Inflammatory macrophage (primary cell): ENCODE measurements around the gene IL9R.
A peak's percentile ranks its signal among the peaks of the same experiment; 100 is the strongest.
"Not testable (repeated sequence)": the region's sequence is repeated elsewhere in the genome, so short reads cannot be mapped to it uniquely, and the experiment has no call there.

Experiments used
- DNase-seq, 2 donors: peaks; one replicate each; pipeline ENCODE4 v3.0.0-alpha.2; 2020 to 2022
- total RNA-seq, 18 experiments: gene quantifications; one replicate each; lab custom pipeline; 2026; ENCODE audit warnings: mixed read lengths in 6 of 18, inconsistent platforms in 2 of 18; lab: John Stamatoyannopoulos, UW

IL9R gene, protein sequence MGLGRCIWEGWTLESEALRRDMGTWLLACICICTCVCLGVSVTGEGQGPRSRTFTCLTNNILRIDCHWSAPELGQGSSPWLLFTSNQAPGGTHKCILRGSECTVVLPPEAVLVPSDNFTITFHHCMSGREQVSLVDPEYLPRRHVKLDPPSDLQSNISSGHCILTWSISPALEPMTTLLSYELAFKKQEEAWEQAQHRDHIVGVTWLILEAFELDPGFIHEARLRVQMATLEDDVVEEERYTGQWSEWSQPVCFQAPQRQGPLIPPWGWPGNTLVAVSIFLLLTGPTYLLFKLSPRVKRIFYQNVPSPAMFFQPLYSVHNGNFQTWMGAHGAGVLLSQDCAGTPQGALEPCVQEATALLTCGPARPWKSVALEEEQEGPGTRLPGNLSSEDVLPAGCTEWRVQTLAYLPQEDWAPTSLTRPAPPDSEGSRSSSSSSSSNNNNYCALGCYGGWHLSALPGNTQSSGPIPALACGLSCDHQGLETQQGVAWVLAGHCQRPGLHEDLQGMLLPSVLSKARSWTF
- total RNA-seq: 0 to 0.32 (median 0.03) reads per million in 18 experiments

GRCh38 chrX:155997436-155997835 is at the start of gene IL9R:
Gene IL9R (plus strand): TSS chrX:155997696. CDS start chrX:155997760, 64 bp downstream.
- no peak for DNase-seq

- no peak for DNase-seq
Observed at GRCh38 chrX:155949098-155949497, 48.4 kb upstream of the IL9R start.

- no peak for DNase-seq
Observed at GRCh38 chrX:155951237-155951789, 46.2 kb upstream of the IL9R start.

DNA sequence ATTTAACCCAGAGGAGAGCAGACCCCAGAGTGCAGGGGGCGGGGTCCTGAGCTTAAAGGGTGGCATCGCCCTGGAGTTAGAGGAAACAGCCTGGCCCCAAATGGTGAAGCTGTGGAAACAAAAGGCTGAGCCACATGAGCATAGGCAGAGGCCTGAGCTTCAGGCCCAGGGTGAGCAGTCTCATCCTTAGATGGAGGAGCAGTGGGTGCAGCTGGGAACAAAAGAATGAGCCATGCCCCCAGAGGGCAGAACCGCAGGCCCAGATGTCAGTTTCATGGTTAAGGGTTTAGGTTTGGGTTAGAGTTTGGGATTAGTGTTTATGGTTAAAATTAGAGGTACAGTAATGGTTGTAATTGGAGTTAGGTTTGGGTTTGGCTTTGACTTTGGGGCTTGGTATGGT is 44.4 kb upstream of the IL9R start:
- no peak for DNase-seq

DNA sequence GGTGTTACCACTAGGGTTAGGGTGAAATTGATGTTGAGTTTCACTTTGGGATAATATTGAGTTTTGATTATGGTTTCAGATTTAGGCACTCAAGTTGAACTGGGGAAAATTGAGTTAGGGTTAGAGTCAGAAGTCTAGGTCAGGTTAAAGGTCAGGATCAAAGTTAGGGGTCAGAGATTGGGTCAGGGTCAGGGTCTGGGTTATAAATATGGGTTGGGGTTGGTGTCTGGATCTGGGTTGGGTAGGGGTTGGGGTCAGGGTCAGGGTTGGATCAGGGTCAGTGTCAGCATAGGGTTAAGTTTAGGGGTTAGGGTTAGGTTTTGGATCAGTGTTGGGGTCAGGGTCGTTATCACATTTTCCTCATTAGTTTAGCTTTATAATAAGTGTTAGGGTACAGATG is 42.7 kb upstream of the IL9R start:
- no peak for DNase-seq

DNA sequence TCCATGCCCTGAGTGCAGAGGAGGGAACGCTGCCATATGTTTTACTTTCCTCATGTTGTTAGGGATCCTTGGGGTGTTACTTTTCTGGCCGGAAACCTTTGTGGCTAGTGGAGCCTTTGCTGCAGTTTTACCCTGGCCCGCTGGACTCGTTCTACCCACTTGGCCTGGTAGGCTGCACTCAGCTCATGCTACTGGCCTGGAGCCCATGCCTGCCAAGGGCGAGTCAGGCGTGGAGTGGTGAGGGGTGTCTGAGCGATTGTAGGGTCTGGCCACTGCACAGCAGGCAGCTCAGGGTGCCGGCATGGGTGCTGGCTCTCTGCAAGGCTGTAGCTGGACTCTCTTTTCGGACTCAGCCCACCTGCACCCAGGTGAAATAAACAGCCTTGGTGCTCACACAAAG is 41.4 kb upstream of the IL9R start:
- DNase-seq: no peak

DNA sequence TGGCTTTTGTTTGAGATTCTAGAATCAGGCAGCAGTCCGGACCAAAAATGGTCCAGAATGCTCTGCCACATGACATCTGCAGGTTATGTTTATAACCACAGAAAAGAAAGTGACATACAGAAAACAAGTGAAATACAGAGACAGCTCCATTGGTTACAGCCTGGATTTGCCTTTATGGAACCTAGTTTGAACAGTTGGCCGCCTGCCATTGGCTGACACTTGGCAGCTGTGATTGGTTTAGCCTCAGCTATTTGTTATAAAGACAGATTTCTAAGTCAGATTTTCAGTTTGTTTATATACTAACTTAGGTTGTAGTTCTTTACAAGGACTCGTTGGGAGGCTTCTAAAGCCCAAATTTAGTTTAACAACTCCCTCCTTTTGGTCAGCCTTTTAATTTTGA is 40.8 kb upstream of the IL9R start:
- no peak for DNase-seq

GRCh38 chrX:155957843-155958242 is 39.7 kb upstream of the IL9R start:
- DNase-seq: no peak

- DNase-seq: no peak
Observed at GRCh38 chrX:155959018-155959587, 38.4 kb upstream of the IL9R start.

DNA sequence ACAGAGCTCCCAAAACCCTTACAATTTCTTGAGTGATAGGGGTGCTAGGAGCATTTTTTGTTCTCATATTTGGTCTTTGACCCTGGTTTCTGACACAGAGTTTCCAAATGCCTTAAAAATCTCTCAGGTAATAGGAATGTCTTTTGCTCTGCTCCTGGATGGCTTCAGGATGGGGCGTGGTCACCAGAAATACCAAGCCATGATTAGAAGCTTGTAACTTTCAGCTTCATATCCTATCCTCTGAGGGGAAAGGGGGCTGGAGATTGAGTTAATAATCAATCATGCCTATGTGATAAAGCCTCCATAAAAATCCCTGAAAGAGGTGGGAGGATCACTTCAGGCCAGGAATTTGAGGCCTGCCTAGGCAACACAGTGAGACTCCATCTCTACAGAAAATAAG is 34.6 kb upstream of the IL9R start:
- DNase-seq: no peak

GRCh38 chrX:155966876-155967275 is 30.6 kb upstream of the IL9R start:
- DNase-seq: peak in 1 of 2 donors; percentile 3

- DNase-seq: no peak
Observed at GRCh38 chrX:155967653-155968325, 29.7 kb upstream of the IL9R start.

GRCh38 chrX:155968326-155968661 is 29.2 kb upstream of the IL9R start:
- no peak for DNase-seq

DNA sequence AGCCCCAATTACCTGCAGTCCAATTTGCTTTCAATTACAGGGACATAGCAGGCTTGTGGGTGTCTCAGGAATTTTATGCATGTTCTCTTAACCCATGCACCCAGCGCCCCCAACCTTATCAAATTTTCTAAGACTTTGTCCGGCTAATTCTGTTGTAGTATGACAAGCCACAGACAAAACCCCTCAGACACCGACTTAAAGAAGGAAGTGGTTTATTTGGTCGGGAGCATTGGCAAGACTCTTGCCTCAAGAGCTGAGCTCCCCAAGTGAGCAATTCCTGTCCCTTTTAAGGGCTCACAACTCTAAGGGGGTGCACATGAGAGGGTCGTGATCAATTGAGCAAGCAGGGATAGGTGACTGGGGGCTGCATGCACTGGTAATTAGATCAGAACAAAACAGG is 28.7 kb upstream of the IL9R start:
- no peak for DNase-seq

DNA sequence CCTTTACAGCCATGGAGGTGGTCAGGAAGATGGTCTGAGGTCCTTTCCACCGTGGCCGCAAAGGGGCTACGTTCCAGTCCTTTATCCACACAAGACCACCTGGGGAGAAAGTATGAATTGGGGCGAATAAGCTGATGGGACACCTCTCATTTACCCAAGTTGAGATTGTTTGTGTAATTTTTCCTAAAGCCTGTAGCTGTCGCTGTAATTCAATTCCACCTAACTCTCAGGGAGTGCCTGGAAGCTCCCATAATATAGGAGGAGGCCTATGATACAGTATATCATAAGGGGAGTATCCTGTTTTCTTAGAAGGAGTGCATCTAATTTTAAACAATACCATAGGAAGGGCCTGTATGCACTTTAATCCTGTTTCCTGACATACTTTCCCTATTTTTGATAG is 25.8 kb upstream of the IL9R start:
- not testable (repeated sequence) for DNase-seq

GRCh38 chrX:155972241-155972640 is 25.3 kb upstream of the IL9R start:
- not testable (repeated sequence) for DNase-seq

GRCh38 chrX:155983326-155983725 is 14.2 kb upstream of the IL9R start:
- no peak for DNase-seq

GRCh38 chrX:155985208-155985607 is 12.3 kb upstream of the IL9R start:
- DNase-seq: no peak

DNA sequence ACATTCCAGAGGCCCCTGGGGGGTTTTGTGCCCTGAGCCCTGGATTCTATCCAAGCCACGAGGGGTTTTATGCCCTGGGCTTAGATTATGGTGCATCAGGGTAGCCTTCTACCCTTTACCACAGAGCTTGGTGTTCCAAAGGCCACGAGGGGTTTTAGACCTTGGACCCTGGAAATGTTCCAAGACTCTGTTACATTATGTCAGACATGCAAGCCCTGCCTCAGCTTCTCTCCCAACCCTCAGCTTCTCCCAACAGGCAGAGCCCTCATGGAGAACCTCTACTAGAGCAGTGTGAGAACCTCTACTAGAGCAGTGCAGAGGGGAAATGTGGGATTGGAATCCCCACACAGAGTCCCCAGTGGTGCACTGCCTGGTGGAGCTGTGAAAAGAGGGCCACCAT is 10.5 kb upstream of the IL9R start:
- not testable (repeated sequence) for DNase-seq

GRCh38 chrX:155988859-155989258 is 8.6 kb upstream of the IL9R start:
- no peak for DNase-seq

DNA sequence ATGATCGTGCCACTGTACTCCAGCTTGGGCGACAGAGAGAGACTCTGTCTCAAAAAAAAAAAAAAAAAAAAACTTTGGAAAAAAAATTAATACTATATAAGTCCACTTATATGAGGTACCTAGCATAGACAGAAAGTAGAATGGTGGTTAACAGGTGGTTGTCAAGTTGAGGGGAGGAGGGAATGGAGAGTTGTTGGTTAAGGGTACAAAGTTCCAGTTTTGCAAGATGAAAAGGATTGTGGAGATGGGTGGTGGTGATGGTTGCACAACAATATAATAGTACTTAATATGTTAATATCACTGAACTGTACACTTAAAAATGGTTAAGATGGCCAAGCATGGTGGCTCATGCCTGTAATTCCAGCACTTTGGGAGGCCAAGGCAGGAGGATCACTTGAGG is 4.1 kb upstream of the IL9R start:
- DNase-seq: no peak

GRCh38 chrX:155995321-155995875 is 2.1 kb upstream of the IL9R start:
- no peak for DNase-seq

DNA sequence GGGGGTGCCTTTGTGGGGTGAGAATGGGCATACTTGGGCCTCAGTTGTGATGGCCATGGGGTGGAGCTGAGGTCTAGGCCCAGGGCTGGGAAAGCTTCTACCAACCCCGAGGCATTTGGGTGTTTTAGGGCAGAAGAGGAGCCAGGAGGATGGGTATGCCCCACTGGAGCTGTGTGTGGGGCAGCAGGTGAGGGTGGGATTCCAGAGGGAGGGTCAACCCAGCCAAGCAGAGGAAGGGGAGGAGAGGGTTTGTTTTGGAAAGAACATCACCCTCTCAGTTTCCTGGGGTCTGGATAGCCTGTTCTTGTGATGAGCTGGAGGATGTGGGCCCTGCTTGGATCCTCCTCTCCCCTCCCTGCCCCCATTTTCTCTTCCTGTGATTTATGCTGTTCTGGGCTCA is 620 bp downstream of the IL9R start:
- no peak for DNase-seq
